HepG2 (cell line): ENCODE results near the gene TWIST2. TPM values are rescaled to one million over a fixed set of nuclear protein-coding genes. Genes with fewer than 3 reads are reported as not detected.

Experiments
- ATAC-seq: fragments of 200-7000 bp; cut with Tn5 transposase; 3 replicates; pipeline ENCODE4 v1.9.1; 2020; ENCODE audit warnings: mild to moderate bottlenecking, moderate library complexity
- BruUV-seq: library from RNA; stranded (reverse); fragments of 400-500 nt; replicated peaks from 2 replicates; lab custom pipeline; 2021; lab: Mats Ljungman, UMichigan
- CTCF ChIA-PET: fragments of 300-600 bp; formaldehyde crosslinking; extraction: SDS; loops from one replicate; lab custom pipeline; 2021; ENCODE audit warnings: low total read pairs, inconsistent platforms, low intra/inter-chr PET ratio; lab: Yijun Ruan, JAX
- POLR2A ChIA-PET: fragments of 350-600 bp; sonication (Branson Sonifier 250); formaldehyde crosslinking; loops from one replicate; lab custom pipeline; 2020; ENCODE audit warnings: antibody characterized with exemption, inconsistent platforms; lab: Yijun Ruan, JAX
- DNase-seq: peaks from one replicate; pipeline ENCODE4 v3.0.0-alpha.2; 2015; ENCODE audit warnings: low spot score
- FAIRE-seq: peaks from 3 replicates; lab custom pipeline; 2011; peaks lifted over from hg19 to GRCh38; lab: Jason Lieb, UNC
- H2AFZ ChIP-seq: one replicate; pipeline ENCODE4 v1.6.1; 2011; ENCODE audit warnings: low read length, inconsistent platforms
- H3K27ac ChIP-seq: fragments of 300-600 bp; 3 replicates; pipeline ENCODE4 v1.8.0; 2011; ENCODE audit warnings: mixed run types, mild to moderate bottlenecking, mixed read lengths, low read length, inconsistent platforms; ENCODE audit not compliant: insufficient read depth; ENCODE audit errors: extremely low read length
- H3K27me3 ChIP-seq, 2 experiments: fragments of 200-600 bp in 1 of 2; 2 replicates in 1 of 2; 3 replicates in 1 of 2; pipeline versions ENCODE4 v1.6.0 to v1.8.0; 2011; ENCODE audit warnings: low read length in 2 of 2, mild to moderate bottlenecking in 2 of 2, moderate library complexity in 2 of 2, inconsistent platforms in 1 of 2; ENCODE audit not compliant: insufficient read depth in 2 of 2, control insufficient read depth in 1 of 2
- H3K36me3 ChIP-seq, 2 experiments: fragments of 200-600 bp in 1 of 2; replicated peaks in 1 of 2; 2 replicates in 1 of 2; 3 replicates in 1 of 2; pipeline versions ENCODE4 v1.5.1 to v1.8.0; 2011; ENCODE audit warnings: low read length in 2 of 2, inconsistent platforms in 1 of 2; ENCODE audit not compliant: insufficient read depth in 2 of 2, control insufficient read depth in 1 of 2
- H3K4me1 ChIP-seq: 2 replicates; pipeline ENCODE4 v1.5.1; 2012; ENCODE audit warnings: low read length, inconsistent platforms; ENCODE audit not compliant: insufficient read depth
- H3K4me2 ChIP-seq: 2 replicates; pipeline ENCODE4 v1.6.0; 2011; ENCODE audit warnings: low read depth, low read length, inconsistent platforms
- H3K4me3 ChIP-seq, 3 experiments: fragments of 200-600 bp in 1 of 3; sonication (generic), shearing (Covaris generic) in 1 of 3; replicated peaks in 1 of 3; 2 replicates each; pipeline ENCODE4 v1.5.1; 2011 to 2016; ENCODE audit warnings: low read length in 3 of 3, inconsistent platforms in 2 of 3, low read depth in 2 of 3, mild to moderate bottlenecking in 2 of 3, control low read depth in 1 of 3, mixed read lengths in 1 of 3; ENCODE audit not compliant: insufficient read depth in 1 of 3
- H3K79me2 ChIP-seq: one replicate; pipeline ENCODE4 v1.6.1; 2011; ENCODE audit warnings: low read length, inconsistent platforms; ENCODE audit not compliant: insufficient read depth
- H3K9ac ChIP-seq: 2 replicates; pipeline ENCODE4 v1.6.0; 2011; ENCODE audit warnings: mild to moderate bottlenecking, low read depth, low read length, inconsistent platforms; ENCODE audit not compliant: insufficient read depth
- H3K9me3 ChIP-seq: 2 replicates; pipeline ENCODE4 v1.5.1; 2012; ENCODE audit warnings: mild to moderate bottlenecking, low read length
- H4K20me1 ChIP-seq: 2 replicates; pipeline ENCODE4 v1.6.0; 2011; ENCODE audit warnings: inconsistent platforms, mild to moderate bottlenecking, low read length, moderate library complexity; ENCODE audit not compliant: insufficient read depth
- ARNT ChIP-seq: fragments of 450-650 bp; IDR thresholded peaks from 2 replicates; pipeline ENCODE4 v1.6.1; 2017
- ATM ChIP-seq: fragments of 450-650 bp; IDR thresholded peaks from 2 replicates; pipeline ENCODE4 v1.7.1; 2017; ENCODE audit warnings: mild to moderate bottlenecking, borderline replicate concordance
- CREB1 ChIP-seq, 2 experiments: fragments of 450-650 bp in 1 of 2; IDR thresholded peaks; 2 replicates each; pipeline ENCODE4 v1.6.1; 2016 to 2017; ENCODE audit warnings: control low read depth in 1 of 2, mild to moderate bottlenecking in 1 of 2, missing compliant biosample characterization in 1 of 2, missing genetic modification characterization in 1 of 2
- FOXK2 ChIP-seq: fragments of 450-650 bp; IDR thresholded peaks from 2 replicates; pipeline ENCODE4 v1.6.1; 2016
- FOXP1 ChIP-seq, 2 experiments: fragments of 450-650 bp in 1 of 2; IDR thresholded peaks; 2 replicates each; pipeline ENCODE4 v1.6.1; 2017 to 2018; ENCODE audit warnings: antibody characterized with exemption in 1 of 2
- IKZF1 ChIP-seq: fragments of 450-650 bp; IDR thresholded peaks from 2 replicates; pipeline ENCODE4 v1.7.1; 2016
- KDM5B ChIP-seq: sonication (generic); formaldehyde crosslinking; IDR thresholded peaks from 2 replicates; pipeline ENCODE4 v1.4.0; 2020; ENCODE audit warnings: missing genetic modification reagents, mild to moderate bottlenecking, borderline replicate concordance
- LCORL ChIP-seq, 2 experiments: fragments of 450-650 bp in 1 of 2; sonication (generic) in 1 of 2; formaldehyde crosslinking in 1 of 2; IDR thresholded peaks; 2 replicates each; pipeline versions ENCODE4 v1.5.0 to v1.6.1; 2017 to 2020; ENCODE audit warnings: antibody characterized with exemption in 1 of 2, missing genetic modification reagents in 1 of 2
- NBN ChIP-seq: fragments of 450-650 bp; conservative IDR thresholded peaks from 2 replicates; pipeline ENCODE4 v1.6.1; 2017
- NONO ChIP-seq, 2 experiments: fragments of 450-650 bp in 1 of 2; sonication (generic) in 1 of 2; formaldehyde crosslinking in 1 of 2; IDR thresholded peaks in 1 of 2; conservative IDR thresholded peaks in 1 of 2; 2 replicates each; pipeline versions ENCODE4 v1.6.1 to v1.8.0; 2017 to 2022; ENCODE audit warnings: mild to moderate bottlenecking in 1 of 2, missing genetic modification reagents in 1 of 2, moderate library complexity in 1 of 2
- PLRG1 ChIP-seq: fragments of 450-650 bp; conservative IDR thresholded peaks from 2 replicates; pipeline ENCODE4 v1.6.1; 2016
- PTBP1 ChIP-seq: fragments of 200-400 bp; formaldehyde crosslinking; IDR thresholded peaks from 2 replicates; pipeline ENCODE4 v1.6.1; 2018; ENCODE audit warnings: low read length, low read depth; ENCODE audit not compliant: poor library complexity, severe bottlenecking
- RORA ChIP-seq: sonication (generic); formaldehyde crosslinking; IDR thresholded peaks from 2 replicates; pipeline ENCODE4 v1.5.0; 2020; ENCODE audit warnings: mild to moderate bottlenecking, missing genetic modification reagents, moderate library complexity
- SOX13 ChIP-seq, 3 experiments: fragments of 450-650 bp in 1 of 3; sonication (generic) in 1 of 3; formaldehyde crosslinking in 1 of 3; IDR thresholded peaks in 2 of 3; conservative IDR thresholded peaks in 1 of 3; 2 replicates each; pipeline versions ENCODE4 v1.5.0 to v1.6.1; 2016 to 2020; ENCODE audit warnings: antibody characterized with exemption in 1 of 3, mild to moderate bottlenecking in 1 of 3, missing compliant biosample characterization in 1 of 3, missing genetic modification reagents in 1 of 3, moderate library complexity in 1 of 3
- SOX6 ChIP-seq, 2 experiments: fragments of 450-650 bp in 1 of 2; sonication (generic) in 1 of 2; formaldehyde crosslinking in 1 of 2; IDR thresholded peaks; 2 replicates each; pipeline versions ENCODE4 v1.4.0 to v1.6.1; 2017 to 2020; ENCODE audit warnings: antibody characterized with exemption in 1 of 2, mild to moderate bottlenecking in 1 of 2, missing genetic modification reagents in 1 of 2
- SP1 ChIP-seq, 2 experiments: fragments of 450-650 bp in 1 of 2; sonication (generic) in 1 of 2; formaldehyde crosslinking in 1 of 2; IDR thresholded peaks; 2 replicates each; pipeline versions ENCODE4 v1.4.0 to v1.6.1; 2016 to 2020; ENCODE audit warnings: missing genetic modification reagents in 1 of 2
- TOE1 ChIP-seq: sonication (generic); formaldehyde crosslinking; IDR thresholded peaks from 2 replicates; pipeline ENCODE4 v1.4.0; 2020; ENCODE audit warnings: mild to moderate bottlenecking, missing genetic modification reagents
- ZNF232 ChIP-seq: sonication (generic); formaldehyde crosslinking; IDR thresholded peaks from 2 replicates; pipeline ENCODE4 v1.4.0; 2020; ENCODE audit warnings: missing genetic modification reagents, borderline replicate concordance
- WGBS: methylation state at CpG from one replicate; pipeline ENCODE4 v1.1.6; 2017; ENCODE audit warnings: low lambda C conversion rate; 5-methylcytosine and 5-hydroxymethylcytosine counted together
- in situ Hi-C: cut with HindIII; loops from 2 replicates; pipeline ENCODE4 v1.10.0; 2017; ENCODE audit warnings: low pct_unique_long_range_greater_than_20kb; ENCODE audit not compliant: extremely low pct_ligation_motif_present
- intact Hi-C: fragments of 100-400 bp; cut with micrococcal nuclease; formaldehyde crosslinking; loops from one replicate; pipeline ENCODE4 v1.10.0; 2022; ENCODE audit not compliant: unreplicated experiment
- polyA plus RNA-seq, 8 experiments: library from polyadenylated mRNA; depleted of rRNA in 3 of 8; stranded (reverse) in 7 of 8; unstranded in 1 of 8; fragments of >200 nt; fragmentation: Illumina TruSeq in 4 of 8; extraction: Trizol in 4 of 8; gene quantifications; 2 replicates each; pipeline versions ENCODE4 v1.2.1 to v1.2.3, GENCODE V29; 2011 to 2016; ENCODE audit warnings: low read depth in 4 of 8, missing spikeins in 1 of 8, mixed read lengths in 1 of 8; ENCODE audit not compliant: insufficient read depth in 1 of 8
- total RNA-seq, 5 experiments: library from RNA; depleted of rRNA; stranded (reverse); fragments of >200 nt; fragmentation: Illumina TruSeq; extraction: Trizol; gene quantifications; 2 replicates each; pipeline ENCODE4 v1.2.3, GENCODE V29; 2016; ENCODE audit warnings: low read depth in 1 of 5
- TF ChIP-seq, protein P1 (sequence below): sonication (generic); formaldehyde crosslinking; conservative IDR thresholded peaks from 2 replicates; pipeline ENCODE4 v1.5.0; 2020; ENCODE audit warnings: missing genetic modification reagents
- TF ChIP-seq, protein P2 (sequence below): IDR thresholded peaks from 2 replicates; pipeline ENCODE4 v1.6.1; 2016; ENCODE audit warnings: mild to moderate bottlenecking

The TWIST2 gene
- total and polyA plus RNA-seq, 2 of the 13 experiments (the other 11 are each of a cell fraction or from before 2014, with no cell fraction given), result 0.08 to 0.11 TPM

DNA sequence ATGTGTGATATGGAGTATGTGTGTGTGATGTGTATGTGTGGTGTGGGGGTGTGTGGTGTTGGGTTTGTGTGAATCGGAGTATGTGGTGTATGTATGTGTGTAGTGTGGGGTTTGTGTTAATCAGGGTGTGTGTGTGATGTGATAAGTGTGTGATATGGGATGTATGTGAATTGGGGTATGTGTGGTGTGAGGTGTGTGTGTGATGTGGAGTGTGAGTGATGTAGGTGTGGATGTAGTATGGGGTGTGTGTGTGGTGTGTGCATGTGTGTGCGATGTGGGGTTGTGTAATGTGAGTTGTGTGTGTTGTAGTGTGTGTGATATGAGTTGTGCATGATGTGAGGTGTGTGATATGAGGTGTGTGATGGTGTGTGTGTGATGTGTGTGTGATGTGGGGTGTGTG, 54.4 kb downstream of the TWIST2 start (continued):
- TF ChIP-seq SP1 (IDR thresholded peaks at IDR 0.05), result 0 out of 2 replicates have a peak, but pooled peaks have one; percentile 24
- TF ChIP-seq SP1 (CRISPR knock-in tag; IDR thresholded peaks at IDR 0.05), result no peak
- peak; percentile 56; the same call in 1 of the 2 replicates for TF ChIP-seq LCORL (IDR thresholded peaks at IDR 0.05)
- TF ChIP-seq LCORL (CRISPR knock-in tag; IDR thresholded peaks at IDR 0.05), result no peak
- TF ChIP-seq TOE1 (CRISPR knock-in tag), result no peak
- 0 out of 2 replicates have a peak, but pooled peaks have one; percentile 81 for TF ChIP-seq NONO (IDR thresholded peaks at IDR 0.05)
- TF ChIP-seq NONO (CRISPR knock-in tag; conservative IDR thresholded peaks at IDR 0.05), result no peak
- peak; percentile 18; the same call in 1 of the 2 replicates for TF ChIP-seq CREB1 (IDR thresholded peaks at IDR 0.05)
- TF ChIP-seq CREB1 (CRISPR knock-in tag; IDR thresholded peaks at IDR 0.05), result no peak
- TF ChIP-seq IKZF1, result peak; percentile 74; the same call in 1 of the 2 replicates
- TF ChIP-seq FOXK2, result 0 out of 2 replicates have a peak, but pooled peaks have one; percentile 19

DNA sequence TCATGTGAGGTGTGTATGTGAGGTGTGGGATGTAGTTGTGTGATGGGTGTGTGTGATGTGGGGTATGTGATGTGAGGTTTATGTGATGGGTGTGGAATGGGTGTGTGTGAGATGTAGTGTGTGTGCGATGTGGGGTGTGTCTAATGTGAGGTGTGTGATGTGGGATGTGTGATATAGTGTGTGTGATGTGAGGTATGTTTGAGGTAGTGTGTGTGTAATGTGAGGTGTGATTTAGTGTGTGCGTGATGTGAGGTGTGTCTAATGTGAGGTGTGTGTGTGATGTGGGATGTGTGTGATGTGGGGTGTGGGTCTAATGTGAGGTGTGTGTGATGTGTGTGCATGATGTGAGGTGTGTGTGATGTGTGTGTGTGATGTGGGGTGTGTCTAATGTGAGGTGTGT, 55.3 kb downstream of the TWIST2 start:
- BruUV-seq, result no TSS peak
- H3K4me1 ChIP-seq, result no peaks in the 10 kb centered on the region
- TF ChIP-seq RORA (no peak), NBN (peak; percentile 82; the same call in 1 of the 2 replicates), PTBP1 (no peak), FOXP1 (IDR thresholded peaks at IDR 0.05) (peak; percentile 50; the same call in 1 of the 2 replicates), FOXP1 (CRISPR knock-in tag; IDR thresholded peaks at IDR 0.05) (no peak), ARNT (peak; percentile 80; the same call in 1 of the 2 replicates), ATM (peak; percentile 48; the same call in 1 of the 2 replicates), PLRG1 (0 out of 2 replicates have a peak, but pooled peaks have one; percentile 74), KDM5B (CRISPR knock-in tag) (no peak), SOX13 (IDR thresholded peaks at IDR 0.05) (no peak), SOX13 (CRISPR knock-in tag; conservative IDR thresholded peaks at IDR 0.05 in 1 of 2, IDR thresholded peaks at IDR 0.05 in 1 of 2) (no peak), SOX6 (IDR thresholded peaks at IDR 0.05) (0 out of 2 replicates have a peak, but pooled peaks have one; percentile 64), SOX6 (CRISPR knock-in tag; IDR thresholded peaks at IDR 0.05) (no peak), ZNF232 (CRISPR knock-in tag) (no peak)
- TF ChIP-seq, protein P1, sequence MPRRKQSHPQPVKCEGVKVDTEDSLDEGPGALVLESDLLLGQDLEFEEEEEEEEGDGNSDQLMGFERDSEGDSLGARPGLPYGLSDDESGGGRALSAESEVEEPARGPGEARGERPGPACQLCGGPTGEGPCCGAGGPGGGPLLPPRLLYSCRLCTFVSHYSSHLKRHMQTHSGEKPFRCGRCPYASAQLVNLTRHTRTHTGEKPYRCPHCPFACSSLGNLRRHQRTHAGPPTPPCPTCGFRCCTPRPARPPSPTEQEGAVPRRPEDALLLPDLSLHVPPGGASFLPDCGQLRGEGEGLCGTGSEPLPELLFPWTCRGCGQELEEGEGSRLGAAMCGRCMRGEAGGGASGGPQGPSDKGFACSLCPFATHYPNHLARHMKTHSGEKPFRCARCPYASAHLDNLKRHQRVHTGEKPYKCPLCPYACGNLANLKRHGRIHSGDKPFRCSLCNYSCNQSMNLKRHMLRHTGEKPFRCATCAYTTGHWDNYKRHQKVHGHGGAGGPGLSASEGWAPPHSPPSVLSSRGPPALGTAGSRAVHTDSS (CRISPR knock-in tag), result no peak
- TF ChIP-seq, protein P2, sequence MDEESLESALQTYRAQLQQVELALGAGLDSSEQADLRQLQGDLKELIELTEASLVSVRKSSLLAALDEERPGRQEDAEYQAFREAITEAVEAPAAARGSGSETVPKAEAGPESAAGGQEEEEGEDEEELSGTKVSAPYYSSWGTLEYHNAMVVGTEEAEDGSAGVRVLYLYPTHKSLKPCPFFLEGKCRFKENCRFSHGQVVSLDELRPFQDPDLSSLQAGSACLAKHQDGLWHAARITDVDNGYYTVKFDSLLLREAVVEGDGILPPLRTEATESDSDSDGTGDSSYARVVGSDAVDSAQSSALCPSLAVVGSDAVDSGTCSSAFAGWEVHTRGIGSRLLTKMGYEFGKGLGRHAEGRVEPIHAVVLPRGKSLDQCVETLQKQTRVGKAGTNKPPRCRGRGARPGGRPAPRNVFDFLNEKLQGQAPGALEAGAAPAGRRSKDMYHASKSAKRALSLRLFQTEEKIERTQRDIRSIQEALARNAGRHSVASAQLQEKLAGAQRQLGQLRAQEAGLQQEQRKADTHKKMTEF (CRISPR knock-in tag), result no peak

More for the DNA sequence above, 55.3 kb downstream of the TWIST2 start:
- H3K79me2 ChIP-seq, result no peaks in the 10 kb centered on the region
- H3K27ac ChIP-seq, result no peak overlapping the region
- H3K9ac ChIP-seq, result no peak overlapping the region
- H4K20me1 ChIP-seq, result no peaks in the 10 kb centered on the region
- ChIA-PET CTCF (no interaction called here), POLR2A (no interaction called here)
- FAIRE-seq, result no peak
- H2AFZ ChIP-seq, result no peak overlapping the region
- H3K9me3 ChIP-seq, result no peaks in the 10 kb centered on the region
- peaks cover 6 to 24% of the 10 kb centered on the region in 2 experiments; a peak in 4 of 5 replicates for H3K27me3 ChIP-seq
- H3K36me3 ChIP-seq, result no peaks in the 10 kb centered on the region
- 68% methylated on average over 2 of the region's 2 CpGs for WGBS
- no peak overlapping the region for H3K4me3 ChIP-seq
- in situ Hi-C loops, result no loop called here
- intact Hi-C loops, result no loop called here
- H3K4me2 ChIP-seq, result no peak overlapping the region
- no peak for DNase-seq
- no peak for ATAC-seq
